Measurements from ENCODE around the gene GNG7. TPM values are rescaled to one million over a fixed set of nuclear protein-coding genes. Genes with fewer than 3 reads are reported as not detected.
"Not testable (repeated sequence)": the region's sequence is repeated elsewhere in the genome, so short reads cannot be mapped to it uniquely, and the experiment has no call there.

The GNG7 gene
- total and polyA plus RNA-seq, 4 donors = 0.75 to 6.0 (median 2.1) TPM

GRCh38 chr19:2538096-2538757 is 164.3 kb downstream of the GNG7 start:
- no peaks in the 10 kb centered on the region for H3K9me3 ChIP-seq (ENCODE audit: control insufficient read depth, low read length)
- WGBS, 2 donors = 96% methylated on average over 9 to 10 of the region's 10 CpGs
- no peak overlapping the region for H3K4me3 ChIP-seq (ENCODE audit: low read length in 2 of 2)
- H3K36me3 ChIP-seq (ENCODE audit: control insufficient read depth in 1 of 2, insufficient read depth in 2 of 2, low read length in 1 of 2) = no peaks in the 10 kb centered on the region
- ATAC-seq (ENCODE audit: low FRiP score) (no peak), DNase-seq (peak; percentile 20 to 33)
- H3K27me3 ChIP-seq (ENCODE audit: control insufficient read depth in 1 of 2, insufficient read depth in 2 of 2, low read length in 1 of 2) = no peaks in the 10 kb centered on the region
- no peak overlapping the region for H3K27ac ChIP-seq (ENCODE audit: low read depth in 1 of 2, low read length in 2 of 2)
- H3K4me1 ChIP-seq (ENCODE audit: control insufficient read depth in 1 of 2, insufficient read depth in 2 of 2, low read length in 2 of 2) = no peaks in the 10 kb centered on the region
- intact Hi-C loops (cut with DNase I) = no loop called here

GRCh38 chr19:2537584-2537983 is 164.9 kb downstream of the GNG7 start:
- ATAC-seq (ENCODE audit: low FRiP score); H3K27ac ChIP-seq (ENCODE audit: low read depth in 1 of 2, low read length in 2 of 2); H3K9me3 ChIP-seq (ENCODE audit: control insufficient read depth, low read length); H3K27me3 ChIP-seq (ENCODE audit: control insufficient read depth in 1 of 2, insufficient read depth in 2 of 2, low read length in 1 of 2); H3K36me3 ChIP-seq (ENCODE audit: control insufficient read depth in 1 of 2, insufficient read depth in 2 of 2, low read length in 1 of 2); H3K4me1 ChIP-seq (ENCODE audit: control insufficient read depth in 1 of 2, insufficient read depth in 2 of 2, low read length in 2 of 2); H3K4me3 ChIP-seq (ENCODE audit: low read length in 2 of 2); intact Hi-C loops (cut with DNase I): not testable (repeated sequence)
- DNase-seq = peak; percentile 28 to 34
- 88 to 90% methylated on average over 9 of the region's 9 CpGs for WGBS, 2 donors

GRCh38 chr19:2536461-2536860 is 166.0 kb downstream of the GNG7 start:
- Histone ChIP-seq H3K4me1 (ENCODE audit: control insufficient read depth in 1 of 2, insufficient read depth in 2 of 2, low read length in 2 of 2) (no peaks in the 10 kb centered on the region), H3K27me3 (ENCODE audit: control insufficient read depth in 1 of 2, insufficient read depth in 2 of 2, low read length in 1 of 2) (no peaks in the 10 kb centered on the region), H3K4me3 (ENCODE audit: low read length in 2 of 2) (no peak overlapping the region), H3K36me3 (ENCODE audit: control insufficient read depth in 1 of 2, insufficient read depth in 2 of 2, low read length in 1 of 2) (no peaks in the 10 kb centered on the region), H3K9me3 (ENCODE audit: control insufficient read depth, low read length) (no peaks in the 10 kb centered on the region), H3K27ac (ENCODE audit: low read depth in 1 of 2, low read length in 2 of 2) (no peak overlapping the region)
- DNase-seq (peak; percentile 35 to 55), ATAC-seq (ENCODE audit: low FRiP score) (no peak)
- intact Hi-C loops (cut with DNase I) = no loop called here
- WGBS, 2 donors = 36 to 39% methylated on average over 12 of the region's 12 CpGs

GRCh38 chr19:2534423-2535013 is 168.0 kb downstream of the GNG7 start:
- DNase-seq (no peak), ATAC-seq (ENCODE audit: low FRiP score) (no peak)
- WGBS, 2 donors = 93 to 98% methylated on average over 2 of the region's 2 CpGs
- Histone ChIP-seq H3K4me1 (ENCODE audit: control insufficient read depth in 1 of 2, insufficient read depth in 2 of 2, low read length in 2 of 2) (no peaks in the 10 kb centered on the region), H3K4me3 (ENCODE audit: low read length in 2 of 2) (no peak overlapping the region), H3K36me3 (ENCODE audit: control insufficient read depth in 1 of 2, insufficient read depth in 2 of 2, low read length in 1 of 2) (no peaks in the 10 kb centered on the region), H3K27ac (ENCODE audit: low read depth in 1 of 2, low read length in 2 of 2) (no peak overlapping the region), H3K27me3 (ENCODE audit: control insufficient read depth in 1 of 2, insufficient read depth in 2 of 2, low read length in 1 of 2) (no peaks in the 10 kb centered on the region), H3K9me3 (ENCODE audit: control insufficient read depth, low read length) (no peaks in the 10 kb centered on the region)
- intact Hi-C loops (cut with DNase I) = no loop called here

- intact Hi-C loops (cut with DNase I) = no loop called here
- no peaks in the 10 kb centered on the region for H3K4me1 ChIP-seq (ENCODE audit: control insufficient read depth in 1 of 2, insufficient read depth in 2 of 2, low read length in 2 of 2)
- H3K4me3 ChIP-seq (ENCODE audit: low read length in 2 of 2) = no peak overlapping the region
- H3K9me3 ChIP-seq (ENCODE audit: control insufficient read depth, low read length) = no peaks in the 10 kb centered on the region
- H3K27ac ChIP-seq (ENCODE audit: low read depth in 1 of 2, low read length in 2 of 2) = no peak overlapping the region
- peak; percentile 3 to 9 for DNase-seq
- H3K36me3 ChIP-seq (ENCODE audit: control insufficient read depth in 1 of 2, insufficient read depth in 2 of 2, low read length in 1 of 2) = no peaks in the 10 kb centered on the region
- 86% methylated on average over 6 of the region's 6 CpGs for WGBS, 2 donors
- no peak for ATAC-seq (ENCODE audit: low FRiP score)
- H3K27me3 ChIP-seq (ENCODE audit: control insufficient read depth in 1 of 2, insufficient read depth in 2 of 2, low read length in 1 of 2) = no peaks in the 10 kb centered on the region
Observed at GRCh38 chr19:2533686-2534422, 168.6 kb downstream of the GNG7 start.

- no peak for ATAC-seq (ENCODE audit: low FRiP score)
- no peaks in the 10 kb centered on the region for H3K4me1 ChIP-seq (ENCODE audit: control insufficient read depth in 1 of 2, insufficient read depth in 2 of 2, low read length in 2 of 2)
- H3K36me3 ChIP-seq (ENCODE audit: control insufficient read depth in 1 of 2, insufficient read depth in 2 of 2, low read length in 1 of 2) = no peaks in the 10 kb centered on the region
- intact Hi-C loops (cut with DNase I) = no loop called here
- H3K27me3 ChIP-seq (ENCODE audit: control insufficient read depth in 1 of 2, insufficient read depth in 2 of 2, low read length in 1 of 2) = no peaks in the 10 kb centered on the region
- 13 to 23% methylated on average over 2 of the region's 2 CpGs for WGBS, 2 donors
- DNase-seq = no peak
- H3K9me3 ChIP-seq (ENCODE audit: control insufficient read depth, low read length) = no peaks in the 10 kb centered on the region
- H3K4me3 ChIP-seq (ENCODE audit: low read length in 2 of 2) = no peak overlapping the region
- no peak overlapping the region for H3K27ac ChIP-seq (ENCODE audit: low read depth in 1 of 2, low read length in 2 of 2)
Observed at GRCh38 chr19:2533072-2533425, 169.4 kb downstream of the GNG7 start.

- Histone ChIP-seq H3K27me3 (ENCODE audit: control insufficient read depth in 1 of 2, insufficient read depth in 2 of 2, low read length in 1 of 2) (no peaks in the 10 kb centered on the region), H3K27ac (ENCODE audit: low read depth in 1 of 2, low read length in 2 of 2) (peak overlapping the region in 1 of 2 donors; percentile 5), H3K9me3 (ENCODE audit: control insufficient read depth, low read length) (no peaks in the 10 kb centered on the region), H3K4me1 (ENCODE audit: control insufficient read depth in 1 of 2, insufficient read depth in 2 of 2, low read length in 2 of 2) (no peaks in the 10 kb centered on the region), H3K4me3 (ENCODE audit: low read length in 2 of 2) (no peak overlapping the region), H3K36me3 (ENCODE audit: control insufficient read depth in 1 of 2, insufficient read depth in 2 of 2, low read length in 1 of 2) (no peaks in the 10 kb centered on the region)
- DNase-seq (no peak), ATAC-seq (ENCODE audit: low FRiP score) (no peak)
- WGBS, 2 donors = 71 to 74% methylated on average over 7 of the region's 7 CpGs
- intact Hi-C loops (cut with DNase I) = no loop called here
Observed at GRCh38 chr19:2532252-2533071, 170.0 kb downstream of the GNG7 start.

- ATAC-seq (ENCODE audit: low FRiP score); H3K9me3 ChIP-seq (ENCODE audit: control insufficient read depth, low read length); DNase-seq; H3K4me1 ChIP-seq (ENCODE audit: control insufficient read depth in 1 of 2, insufficient read depth in 2 of 2, low read length in 2 of 2); H3K4me3 ChIP-seq (ENCODE audit: low read length in 2 of 2); H3K27me3 ChIP-seq (ENCODE audit: control insufficient read depth in 1 of 2, insufficient read depth in 2 of 2, low read length in 1 of 2); H3K36me3 ChIP-seq (ENCODE audit: control insufficient read depth in 1 of 2, insufficient read depth in 2 of 2, low read length in 1 of 2); intact Hi-C loops (cut with DNase I); H3K27ac ChIP-seq (ENCODE audit: low read depth in 1 of 2, low read length in 2 of 2): not testable (repeated sequence)
- WGBS, 2 donors = 93 to 95% methylated on average over 10 of the region's 10 CpGs
Observed at GRCh38 chr19:2529942-2530341, 172.6 kb downstream of the GNG7 start.

All from aorta (tissue), 5 donors.